ENCODE measurements around the gene OPCML. TPM values are rescaled to one million over a fixed set of nuclear protein-coding genes. Genes with fewer than 3 reads are reported as not detected.

OPCML gene
- total and polyA plus RNA-seq, 7 experiments from 2014 or later, result not detected

- H3K9me3 Mint-ChIP-seq, result peaks cover 0 to 10% (median 0%) of the 10 kb centered on the region in 11 donors
- H3K27ac ChIP-seq (ENCODE audit: low read depth, low read length), result no peak overlapping the region
- H3K36me3 Mint-ChIP-seq, result no peaks in the 10 kb centered on the region
- H3K36me3 ChIP-seq (ENCODE audit: control insufficient read depth in 2 of 3, insufficient read depth in 3 of 3, low read length in 3 of 3), result no peaks in the 10 kb centered on the region
- intact Hi-C loops (cut with micrococcal nuclease), result no loop called here
- CTCF ChIA-PET, result no interaction called here
- no peak overlapping the region for H3K27ac Mint-ChIP-seq
- H3K4me1 ChIP-seq (ENCODE audit: control insufficient read depth in 2 of 2, insufficient read depth in 2 of 2, low read length in 2 of 2), result no peaks in the 10 kb centered on the region
- no peak overlapping the region for H3K4me3 Mint-ChIP-seq
- H3K27me3 Mint-ChIP-seq, result peaks cover 0 to 5% (median 4%) of the 10 kb centered on the region in 5 donors
- H3K4me3 ChIP-seq (ENCODE audit: low read length), result no peak overlapping the region
- no peaks in the 10 kb centered on the region for H3K4me1 Mint-ChIP-seq
- no peak for ATAC-seq
- no peak for DNase-seq
- POLR2A ChIA-PET, result no interaction called here
- H3K27me3 ChIP-seq (ENCODE audit: control insufficient read depth in 2 of 2, insufficient read depth in 2 of 2, low read length in 2 of 2), result no peaks in the 10 kb centered on the region
- H3K9me3 ChIP-seq (ENCODE audit: control insufficient read depth in 2 of 3, low read length in 3 of 3), result no peaks in the 10 kb centered on the region
These were observed 686.2 kb downstream of the OPCML start for GRCh38 chr11:132846075-132846474.

- Histone ChIP-seq H3K9me3 (ENCODE audit: control insufficient read depth in 2 of 3, low read length in 3 of 3) (no peaks in the 10 kb centered on the region), H3K27ac (ENCODE audit: low read depth, low read length) (no peak overlapping the region), H3K4me1 (ENCODE audit: control insufficient read depth in 2 of 2, insufficient read depth in 2 of 2, low read length in 2 of 2) (no peaks in the 10 kb centered on the region), H3K4me3 (ENCODE audit: low read length) (no peak overlapping the region), H3K36me3 (ENCODE audit: control insufficient read depth in 2 of 3, insufficient read depth in 3 of 3, low read length in 3 of 3) (no peaks in the 10 kb centered on the region), H3K27me3 (ENCODE audit: control insufficient read depth in 2 of 2, insufficient read depth in 2 of 2, low read length in 2 of 2) (no peaks in the 10 kb centered on the region)
- intact Hi-C loops (cut with micrococcal nuclease), result no loop called here
- no peak for DNase-seq
- peaks cover 0 to 11% (median 0%) of the 10 kb centered on the region in 11 donors for H3K9me3 Mint-ChIP-seq
- H3K4me3 Mint-ChIP-seq, result no peak overlapping the region
- no peak for ATAC-seq
- ChIA-PET POLR2A (no interaction called here), CTCF (no interaction called here)
- no peak overlapping the region for H3K27ac Mint-ChIP-seq
- H3K4me1 Mint-ChIP-seq, result no peaks in the 10 kb centered on the region
- no peaks in the 10 kb centered on the region for H3K36me3 Mint-ChIP-seq
- peaks cover 0 to 5% (median 4%) of the 10 kb centered on the region in 5 donors for H3K27me3 Mint-ChIP-seq
These were observed 687.2 kb downstream of the OPCML start for GRCh38 chr11:132844956-132845696.

- intact Hi-C loops (cut with micrococcal nuclease), result no loop called here
- H3K4me3 Mint-ChIP-seq, result no peak overlapping the region
- Histone ChIP-seq H3K27me3 (ENCODE audit: control insufficient read depth in 2 of 2, insufficient read depth in 2 of 2, low read length in 2 of 2) (no peaks in the 10 kb centered on the region), H3K27ac (ENCODE audit: low read depth, low read length) (no peak overlapping the region), H3K9me3 (ENCODE audit: control insufficient read depth in 2 of 3, low read length in 3 of 3) (no peaks in the 10 kb centered on the region), H3K4me1 (ENCODE audit: control insufficient read depth in 2 of 2, insufficient read depth in 2 of 2, low read length in 2 of 2) (no peaks in the 10 kb centered on the region), H3K36me3 (ENCODE audit: control insufficient read depth in 2 of 3, insufficient read depth in 3 of 3, low read length in 3 of 3) (no peaks in the 10 kb centered on the region), H3K4me3 (ENCODE audit: low read length) (no peak overlapping the region)
- H3K9me3 Mint-ChIP-seq, result peaks cover 0 to 10% (median 3%) of the 10 kb centered on the region in 11 donors
- CTCF ChIA-PET, result no interaction called here
- H3K36me3 Mint-ChIP-seq, result no peaks in the 10 kb centered on the region
- no peaks in the 10 kb centered on the region for H3K4me1 Mint-ChIP-seq
- ATAC-seq (no peak), DNase-seq (no peak)
- POLR2A ChIA-PET, result no interaction called here
- H3K27ac Mint-ChIP-seq, result no peak overlapping the region
- peaks cover 0 to 4% (median 0%) of the 10 kb centered on the region in 5 donors for H3K27me3 Mint-ChIP-seq
These were observed 691.6 kb downstream of the OPCML start for GRCh38 chr11:132840660-132841059.

GRCh38 chr11:132840191-132840590 is 692.1 kb downstream of the OPCML start:
- Histone ChIP-seq H3K27ac (ENCODE audit: low read depth, low read length) (no peak overlapping the region), H3K4me3 (ENCODE audit: low read length) (no peak overlapping the region), H3K9me3 (ENCODE audit: control insufficient read depth in 2 of 3, low read length in 3 of 3) (no peaks in the 10 kb centered on the region), H3K4me1 (ENCODE audit: control insufficient read depth in 2 of 2, insufficient read depth in 2 of 2, low read length in 2 of 2) (no peaks in the 10 kb centered on the region), H3K36me3 (ENCODE audit: control insufficient read depth in 2 of 3, insufficient read depth in 3 of 3, low read length in 3 of 3) (no peaks in the 10 kb centered on the region), H3K27me3 (ENCODE audit: control insufficient read depth in 2 of 2, insufficient read depth in 2 of 2, low read length in 2 of 2) (no peaks in the 10 kb centered on the region)
- no peaks in the 10 kb centered on the region for H3K4me1 Mint-ChIP-seq
- intact Hi-C loops (cut with micrococcal nuclease), result no loop called here
- H3K4me3 Mint-ChIP-seq, result no peak overlapping the region
- DNase-seq, result no peak
- H3K27me3 Mint-ChIP-seq, result peaks cover 0 to 4% (median 0%) of the 10 kb centered on the region in 5 donors
- no peaks in the 10 kb centered on the region for H3K36me3 Mint-ChIP-seq
- no peak for ATAC-seq
- ChIA-PET CTCF (no interaction called here), POLR2A (no interaction called here)
- peaks cover 0 to 10% (median 3%) of the 10 kb centered on the region in 11 donors for H3K9me3 Mint-ChIP-seq
- no peak overlapping the region for H3K27ac Mint-ChIP-seq

GRCh38 chr11:132839236-132839945 is 692.9 kb downstream of the OPCML start:
- H3K4me1 Mint-ChIP-seq, result no peaks in the 10 kb centered on the region
- no peaks in the 10 kb centered on the region for H3K36me3 ChIP-seq (ENCODE audit: control insufficient read depth in 2 of 3, insufficient read depth in 3 of 3, low read length in 3 of 3)
- no peak overlapping the region for H3K4me3 ChIP-seq (ENCODE audit: low read length)
- no peaks in the 10 kb centered on the region for H3K4me1 ChIP-seq (ENCODE audit: control insufficient read depth in 2 of 2, insufficient read depth in 2 of 2, low read length in 2 of 2)
- ChIA-PET CTCF (no interaction called here), POLR2A (no interaction called here)
- H3K27ac ChIP-seq (ENCODE audit: low read depth, low read length), result no peak overlapping the region
- no peak overlapping the region for H3K4me3 Mint-ChIP-seq
- ATAC-seq, result no peak
- H3K27ac Mint-ChIP-seq, result no peak overlapping the region
- no peaks in the 10 kb centered on the region for H3K27me3 ChIP-seq (ENCODE audit: control insufficient read depth in 2 of 2, insufficient read depth in 2 of 2, low read length in 2 of 2)
- peaks cover 0 to 10% (median 5%) of the 10 kb centered on the region in 11 donors for H3K9me3 Mint-ChIP-seq
- H3K9me3 ChIP-seq (ENCODE audit: control insufficient read depth in 2 of 3, low read length in 3 of 3), result no peaks in the 10 kb centered on the region
- H3K36me3 Mint-ChIP-seq, result no peaks in the 10 kb centered on the region
- no peak for DNase-seq
- intact Hi-C loops (cut with micrococcal nuclease), result no loop called here
- peaks cover 0 to 6% (median 0%) of the 10 kb centered on the region in 5 donors for H3K27me3 Mint-ChIP-seq

- H3K27me3 ChIP-seq (ENCODE audit: control insufficient read depth in 2 of 2, insufficient read depth in 2 of 2, low read length in 2 of 2), result no peaks in the 10 kb centered on the region
- ATAC-seq (no peak), DNase-seq (no peak)
- Mint-ChIP-seq H3K9me3 (peaks cover 0 to 10% (median 3%) of the 10 kb centered on the region in 11 donors), H3K36me3 (no peaks in the 10 kb centered on the region), H3K4me1 (no peaks in the 10 kb centered on the region), H3K27ac (no peak overlapping the region), H3K4me3 (no peak overlapping the region), H3K27me3 (peaks cover 0 to 6% (median 0%) of the 10 kb centered on the region in 5 donors)
- H3K4me3 ChIP-seq (ENCODE audit: low read length), result no peak overlapping the region
- intact Hi-C loops (cut with micrococcal nuclease), result no loop called here
- POLR2A ChIA-PET, result no interaction called here
- H3K36me3 ChIP-seq (ENCODE audit: control insufficient read depth in 2 of 3, insufficient read depth in 3 of 3, low read length in 3 of 3), result no peaks in the 10 kb centered on the region
- H3K4me1 ChIP-seq (ENCODE audit: control insufficient read depth in 2 of 2, insufficient read depth in 2 of 2, low read length in 2 of 2), result no peaks in the 10 kb centered on the region
- CTCF ChIA-PET, result no interaction called here
- no peak overlapping the region for H3K27ac ChIP-seq (ENCODE audit: low read depth, low read length)
- no peaks in the 10 kb centered on the region for H3K9me3 ChIP-seq (ENCODE audit: control insufficient read depth in 2 of 3, low read length in 3 of 3)
These were observed 693.7 kb downstream of the OPCML start for GRCh38 chr11:132838627-132839026.

GRCh38 chr11:132831272-132831671 is 701.0 kb downstream of the OPCML start:
- Histone ChIP-seq H3K4me3 (ENCODE audit: low read length) (no peak overlapping the region), H3K27me3 (ENCODE audit: control insufficient read depth in 2 of 2, insufficient read depth in 2 of 2, low read length in 2 of 2) (no peaks in the 10 kb centered on the region), H3K36me3 (ENCODE audit: control insufficient read depth in 2 of 3, insufficient read depth in 3 of 3, low read length in 3 of 3) (no peaks in the 10 kb centered on the region), H3K9me3 (ENCODE audit: control insufficient read depth in 2 of 3, low read length in 3 of 3) (no peaks in the 10 kb centered on the region), H3K27ac (ENCODE audit: low read depth, low read length) (no peak overlapping the region), H3K4me1 (ENCODE audit: control insufficient read depth in 2 of 2, insufficient read depth in 2 of 2, low read length in 2 of 2) (no peaks in the 10 kb centered on the region)
- Mint-ChIP-seq H3K36me3 (no peaks in the 10 kb centered on the region), H3K4me3 (no peak overlapping the region), H3K9me3 (peaks cover 0 to 6% (median 2%) of the 10 kb centered on the region in 11 donors), H3K27ac (no peak overlapping the region), H3K4me1 (no peaks in the 10 kb centered on the region), H3K27me3 (peaks cover 0 to 14% (median 4%) of the 10 kb centered on the region in 5 donors)
- ChIA-PET POLR2A (no interaction called here), CTCF (no interaction called here)
- intact Hi-C loops (cut with micrococcal nuclease), result no loop called here
- DNase-seq (no peak), ATAC-seq (no peak)

All from naive thymus-derived CD4-positive, alpha-beta T cell (primary cell).